ENCODE measurements around the gene ZNF431. TPM values are rescaled to one million over a fixed set of nuclear protein-coding genes. Genes with fewer than 3 reads are reported as not detected.

Gene ZNF431
- total and polyA plus RNA-seq, 2 donors (not counting 3 experiments of a cell fraction or from before 2014, with no cell fraction given), result 3.5 to 12.0 TPM

GRCh38 chr19:21210037-21210621, 68.3 kb downstream of the ZNF431 start:
- dilution Hi-C loops (cut with MboI; ENCODE audit: extremely low pct_ligation_motif_present, low sequenced_read_pairs), result no loop called here
- Histone ChIP-seq H3K4me3 (replicated peaks in 1 of 3; ENCODE audit: insufficient read depth in 1 of 3, low read depth in 1 of 3, low read length in 3 of 3) (no peak overlapping the region), H2AFZ (ENCODE audit: low read depth, low read length) (no peak overlapping the region), H3K4me1 (ENCODE audit: control insufficient read depth, extremely low read depth, insufficient read depth, low read length) (no peaks in the 10 kb centered on the region), H3K9ac (replicated peaks; ENCODE audit: extremely low read depth, insufficient read depth, low read length) (no peak overlapping the region), H3K4me2 (ENCODE audit: insufficient read depth, low read length) (no peak overlapping the region), H3K9me1 (replicated peaks; ENCODE audit: control insufficient read depth, extremely low read depth, insufficient read depth, low read length) (no peaks in the 10 kb centered on the region), H3K36me3 (ENCODE audit: control insufficient read depth in 2 of 2, extremely low read depth in 1 of 2, insufficient read depth in 2 of 2, low read length in 2 of 2) (no peaks in the 10 kb centered on the region), H3K9me3 (replicated peaks; ENCODE audit: control insufficient read depth, insufficient read depth, low read length) (peaks cover 4% of the 10 kb centered on the region), H4K20me1 (replicated peaks; ENCODE audit: control insufficient read depth, extremely low read depth, insufficient read depth, low read length) (no peaks in the 10 kb centered on the region), H3K79me2 (ENCODE audit: control insufficient read depth, insufficient read depth, low read length) (no peaks in the 10 kb centered on the region), H3K27me3 (ENCODE audit: control insufficient read depth in 2 of 2, insufficient read depth in 2 of 2, low read length in 2 of 2) (no peaks in the 10 kb centered on the region), H3K27ac (ENCODE audit: insufficient read depth, low read depth, low read length) (no peak overlapping the region)
- intact Hi-C loops (cut with micrococcal nuclease), result no loop called here
- TF ChIP-seq MYC (IDR thresholded peaks at IDR 0.05; ENCODE audit: low read depth, low read length) (no peak), POLR2A (IDR thresholded peaks at IDR 0.05; ENCODE audit: low read depth, low read length) (no peak), POLR2AphosphoS5 (IDR thresholded peaks at IDR 0.05; ENCODE audit: insufficient read depth, low read depth, low read length) (no peak), CTCF (IDR thresholded peaks at IDR 0.05; ENCODE audit: extremely low read depth in 1 of 2, insufficient read depth in 1 of 2, low read depth in 1 of 2, low read length in 2 of 2) (no peak), GATA2 (IDR thresholded peaks at IDR 0.05; ENCODE audit: insufficient read depth, insufficient read length, low read depth, low read length) (no peak), FOS (IDR thresholded peaks at IDR 0.05; ENCODE audit: borderline replicate concordance, insufficient read depth, low read length) (no peak), JUN (IDR thresholded peaks at IDR 0.05; ENCODE audit: borderline replicate concordance, insufficient read depth, insufficient read length, low read depth) (no peak), EZH2 (IDR thresholded peaks at IDR 0.05; ENCODE audit: borderline replicate concordance, low read depth, low read length, severe bottlenecking) (no peak)
- TF ChIP-seq, protein P1, sequence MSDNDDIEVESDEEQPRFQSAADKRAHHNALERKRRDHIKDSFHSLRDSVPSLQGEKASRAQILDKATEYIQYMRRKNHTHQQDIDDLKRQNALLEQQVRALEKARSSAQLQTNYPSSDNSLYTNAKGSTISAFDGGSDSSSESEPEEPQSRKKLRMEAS (IDR thresholded peaks at IDR 0.05; ENCODE audit: insufficient read depth, insufficient read length), result no peak
- DNase-seq (ENCODE audit: low read depth, low spot score), result no peak
- no TSS peak for BruUV-seq (replicated peaks)
- ChIA-PET POLR2A (no interaction called here), CTCF (no interaction called here)
- no peak for FAIRE-seq

Measured in endothelial cell of umbilical vein (primary cell).